Vagina (tissue), 2 donors: ENCODE results near the gene ARHGAP26. TPM values are rescaled to one million over a fixed set of nuclear protein-coding genes. Genes with fewer than 3 reads are reported as not detected.
"Not testable (repeated sequence)": the region's sequence is repeated elsewhere in the genome, so short reads cannot be mapped to it uniquely, and the experiment has no call there.

Experiments used
- DNase-seq, 2 donors: peaks; one replicate each; pipeline ENCODE4 v3.0.0-alpha.2; 2017; ENCODE audit errors: extremely low spot score in 2 of 2
- H3K27ac ChIP-seq: fragments of 200-600 bp; sonication (generic); one replicate; pipeline ENCODE4 v1.5.1; 2019
- H3K27me3 ChIP-seq: fragments of 200-600 bp; sonication (generic); one replicate; pipeline ENCODE4 v1.5.1; 2019
- H3K36me3 ChIP-seq, 2 donors: fragments of 200-600 bp; sonication (generic); one replicate each; pipeline ENCODE4 v1.5.1; 2017 to 2019
- H3K4me1 ChIP-seq: fragments of 200-600 bp; sonication (generic); one replicate; pipeline ENCODE4 v1.5.1; 2019
- H3K4me3 ChIP-seq, 2 donors: fragments of 200-600 bp; sonication (generic); 1 replicate in 1 of 2; 2 replicates in 1 of 2; pipeline ENCODE4 v1.5.1; 2016 to 2019
- H3K9me3 ChIP-seq: fragments of 200-600 bp; sonication (generic); one replicate; pipeline ENCODE4 v1.5.1; 2019
- CTCF ChIP-seq, 3 experiments: fragments of 450-650 bp in 2 of 3; fragments of 200-600 bp in 1 of 3; sonication (generic) in 1 of 3; IDR thresholded peaks; one replicate each; pipeline ENCODE4 v1.5.1; 2017 to 2019; ENCODE audit warnings: antibody characterized with exemption in 3 of 3, mild to moderate bottlenecking in 2 of 3, moderate library complexity in 2 of 3
- POLR2A ChIP-seq, 2 donors: fragments of 450-650 bp; IDR thresholded peaks; one replicate each; pipeline ENCODE4 v1.6.1; 2017; ENCODE audit warnings: antibody characterized with exemption in 2 of 2, mild to moderate bottlenecking in 2 of 2, moderate library complexity in 2 of 2
- POLR2AphosphoS5 ChIP-seq, 2 donors: sonication (generic); formaldehyde crosslinking; IDR thresholded peaks; one replicate each; pipeline ENCODE4 v1.9.0; 2017; ENCODE audit warnings: antibody characterized with exemption in 2 of 2, mild to moderate bottlenecking in 2 of 2, low read depth in 1 of 2; ENCODE audit not compliant: insufficient read depth in 1 of 2
- intact Hi-C: fragments of 100-400 bp; cut with DNase I; formaldehyde crosslinking; loops from one replicate; pipeline ENCODE4 v1.15.1; 2023
- total RNA-seq: library from RNA; depleted of rRNA; stranded (reverse); fragments of >200 nt; gene quantifications from one replicate; pipeline ENCODE4 v1.2.3, GENCODE V29; 2016

The ARHGAP26 gene
- total RNA-seq, 1 donor from 2014 or later = 42.5 TPM

DNA sequence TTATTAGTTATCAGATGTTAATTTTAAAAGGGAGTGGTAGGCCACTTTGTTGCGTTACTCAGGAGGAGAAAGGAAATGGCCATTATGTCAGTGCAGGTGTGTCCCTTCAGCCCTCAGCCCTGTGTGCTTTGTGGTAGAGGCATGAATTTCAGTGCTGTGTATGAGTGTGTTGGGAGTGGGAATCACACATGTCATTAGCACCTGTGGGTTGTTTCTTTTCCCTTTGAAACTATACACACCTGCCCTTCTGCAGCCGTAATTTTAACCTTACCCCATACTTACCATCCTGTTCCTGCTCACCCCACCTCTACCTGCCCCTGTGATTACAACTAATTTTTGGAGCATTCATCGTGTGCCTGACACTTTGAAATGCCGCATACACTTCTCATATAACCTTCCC, 156.4 kb downstream of the ARHGAP26 start:
- no peaks in the 10 kb centered on the region for H3K27me3 ChIP-seq
- no peaks in the 10 kb centered on the region for H3K9me3 ChIP-seq
- H3K4me1 ChIP-seq = peaks cover 18% of the 10 kb centered on the region
- TF ChIP-seq POLR2A (IDR thresholded peaks at IDR 0.05) (no peak), POLR2AphosphoS5 (IDR thresholded peaks at IDR 0.05; ENCODE audit: insufficient read depth in 1 of 2, low read depth in 1 of 2) (no peak), CTCF (IDR thresholded peaks at IDR 0.05) (no peak)
- no peak overlapping the region for H3K4me3 ChIP-seq
- no peaks in the 10 kb centered on the region for H3K36me3 ChIP-seq
- peak overlapping the region; percentile 35 for H3K27ac ChIP-seq
- no peak for DNase-seq
- intact Hi-C loops = loop anchor here (10.0 kb wide), 2 partner anchors 458 to 898 kb away; no protein-coding TSS in a partner anchor

GRCh38 chr5:142928999-142929398, 158.8 kb downstream of the ARHGAP26 start:
- not testable (repeated sequence) for H3K27ac ChIP-seq, H3K4me3 ChIP-seq, H3K9me3 ChIP-seq, H3K27me3 ChIP-seq, DNase-seq, H3K36me3 ChIP-seq
- intact Hi-C loops = loop anchor here (10.0 kb wide), 2 partner anchors 456 to 896 kb away; no protein-coding TSS in a partner anchor
- H3K4me1 ChIP-seq = peaks cover 18% of the 10 kb centered on the region

DNA sequence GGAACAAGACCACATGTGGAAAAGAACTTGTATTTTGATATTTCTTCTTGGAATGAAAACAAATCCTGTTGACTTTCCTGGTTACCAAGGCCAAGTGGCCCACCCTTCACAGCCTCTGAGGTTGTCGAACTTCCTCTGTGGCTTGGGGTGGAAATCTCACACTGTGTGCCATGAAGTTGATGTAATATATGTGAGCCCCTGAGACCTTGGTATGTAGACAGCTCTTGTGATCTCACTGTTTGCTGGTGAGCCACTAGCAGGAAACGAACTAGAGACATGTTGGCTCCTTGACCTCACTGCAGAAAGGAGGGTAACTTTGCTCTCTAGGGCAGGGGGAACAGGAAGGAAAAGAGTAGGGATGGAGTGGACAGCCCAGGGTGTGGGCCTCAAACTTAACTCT, 159.4 kb downstream of the ARHGAP26 start:
- DNase-seq = no peak
- no peaks in the 10 kb centered on the region for H3K9me3 ChIP-seq
- no peak overlapping the region for H3K4me3 ChIP-seq
- H3K27ac ChIP-seq = no peak overlapping the region
- no peaks in the 10 kb centered on the region for H3K36me3 ChIP-seq
- intact Hi-C loops = loop anchor here (10.0 kb wide), 2 partner anchors 455 to 895 kb away; no protein-coding TSS in a partner anchor
- H3K27me3 ChIP-seq = no peaks in the 10 kb centered on the region
- H3K4me1 ChIP-seq = peaks cover 18% of the 10 kb centered on the region
- TF ChIP-seq CTCF (IDR thresholded peaks at IDR 0.05) = no peak
- peak in 1 of 2 donors; percentile 12 for TF ChIP-seq POLR2AphosphoS5 (IDR thresholded peaks at IDR 0.05; ENCODE audit: insufficient read depth in 1 of 2, low read depth in 1 of 2)

GRCh38 chr5:142930395-142931110, 160.4 kb downstream of the ARHGAP26 start:
- Histone ChIP-seq H3K4me3 (no peak overlapping the region), H3K27ac (no peak overlapping the region), H3K36me3 (no peaks in the 10 kb centered on the region), H3K27me3 (no peaks in the 10 kb centered on the region), H3K9me3 (no peaks in the 10 kb centered on the region), H3K4me1 (peaks cover 10% of the 10 kb centered on the region)
- intact Hi-C loops = no loop called here
- TF ChIP-seq CTCF (IDR thresholded peaks at IDR 0.05) = no peak
- TF ChIP-seq POLR2AphosphoS5 (IDR thresholded peaks at IDR 0.05; ENCODE audit: insufficient read depth in 1 of 2, low read depth in 1 of 2) = no peak
- TF ChIP-seq POLR2A (IDR thresholded peaks at IDR 0.05) = no peak
- DNase-seq = no peak

DNA sequence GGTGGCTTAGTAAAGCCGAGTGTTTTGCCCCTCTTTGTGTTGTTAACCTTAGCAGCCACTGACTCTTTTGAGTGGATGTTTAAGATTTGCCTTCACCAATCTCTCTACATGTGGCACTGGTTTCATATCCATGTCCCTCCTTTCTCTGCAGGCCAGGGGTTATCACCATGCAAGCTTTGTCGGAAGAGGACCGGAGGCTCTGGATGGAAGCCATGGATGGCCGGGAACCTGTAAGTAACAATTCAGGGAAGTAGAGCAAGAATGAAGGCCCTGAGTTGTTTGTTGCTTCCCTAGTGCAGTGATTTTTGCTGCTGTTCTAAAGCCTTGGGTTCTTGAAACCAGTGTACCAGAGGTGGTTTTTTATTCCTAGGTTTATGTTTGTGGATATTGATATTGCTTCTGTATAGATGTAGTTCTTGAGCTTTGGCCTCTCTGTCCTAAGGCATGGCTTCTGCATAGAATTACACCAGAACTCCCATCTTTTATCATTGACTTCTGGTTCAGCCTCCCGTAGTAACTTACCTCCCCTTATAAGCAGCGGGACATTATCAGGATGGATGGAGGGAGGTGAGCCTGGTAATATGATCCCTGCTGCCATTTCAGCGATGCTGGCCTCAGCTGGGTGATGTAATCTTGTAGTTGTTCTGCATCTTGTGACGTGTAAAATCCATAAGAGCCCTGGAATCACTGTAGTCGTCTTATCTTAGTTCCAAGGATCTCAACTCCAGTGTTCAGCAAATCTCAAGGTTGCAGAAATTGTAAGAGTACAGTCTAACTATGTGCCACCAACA, 161.9 kb downstream of the ARHGAP26 start:
- H3K27me3 ChIP-seq = no peaks in the 10 kb centered on the region

More for the DNA sequence above, 161.9 kb downstream of the ARHGAP26 start:
- Histone ChIP-seq H3K4me1 (no peaks in the 10 kb centered on the region), H3K36me3 (no peaks in the 10 kb centered on the region), H3K9me3 (no peaks in the 10 kb centered on the region), H3K27ac (no peak overlapping the region), H3K4me3 (no peak overlapping the region)
- DNase-seq = no peak
- intact Hi-C loops = no loop called here
- TF ChIP-seq POLR2AphosphoS5 (IDR thresholded peaks at IDR 0.05; ENCODE audit: insufficient read depth in 1 of 2, low read depth in 1 of 2) (no peak), CTCF (IDR thresholded peaks at IDR 0.05) (no peak), POLR2A (IDR thresholded peaks at IDR 0.05) (no peak)
